ENCODE measurements around the gene P2RY1. TPM values are rescaled to one million over a fixed set of nuclear protein-coding genes. Genes with fewer than 3 reads are reported as not detected.
A peak's percentile ranks its signal among the peaks of the same experiment; 100 is the strongest.

Gene P2RY1
- total RNA-seq: 2.4 and 3.5 TPM in 2 replicates

- DNase-seq (ENCODE audit: low read depth, low spot score): peak; percentile 13
Observed at GRCh38 chr3:152834776-152835600, at the start of gene P2RY1. TSS of gene P2RY1 (plus strand) at chr3:152835131. CDS start at chr3:152835783, 652 bp downstream.

- no peak for DNase-seq (ENCODE audit: low read depth, low spot score)
Observed at GRCh38 chr3:152786977-152787681, 47.8 kb upstream of the P2RY1 start.

- DNase-seq (ENCODE audit: low read depth, low spot score): no peak
Observed at GRCh38 chr3:152790651-152791387, 44.1 kb upstream of the P2RY1 start.

- DNase-seq (ENCODE audit: low read depth, low spot score): no peak
Observed at GRCh38 chr3:152793969-152794368, 41.0 kb upstream of the P2RY1 start.

GRCh38 chr3:152797751-152798432 is 37.0 kb upstream of the P2RY1 start:
- DNase-seq (ENCODE audit: low read depth, low spot score): no peak

- DNase-seq (ENCODE audit: low read depth, low spot score): no peak
Observed at GRCh38 chr3:152811974-152812760, 22.8 kb upstream of the P2RY1 start.

GRCh38 chr3:152817400-152817799 is 17.5 kb upstream of the P2RY1 start:
- DNase-seq (ENCODE audit: low read depth, low spot score): no peak

GRCh38 chr3:152818027-152818426 is 16.9 kb upstream of the P2RY1 start:
- no peak for DNase-seq (ENCODE audit: low read depth, low spot score)

- DNase-seq (ENCODE audit: low read depth, low spot score): no peak
Observed at GRCh38 chr3:152823173-152823572, 11.8 kb upstream of the P2RY1 start.

GRCh38 chr3:152823781-152824180 is 11.2 kb upstream of the P2RY1 start:
- no peak for DNase-seq (ENCODE audit: low read depth, low spot score)

- DNase-seq (ENCODE audit: low read depth, low spot score): no peak
Observed at GRCh38 chr3:152825566-152825965, 9.4 kb upstream of the P2RY1 start.

GRCh38 chr3:152826476-152826875 is 8.5 kb upstream of the P2RY1 start:
- no peak for DNase-seq (ENCODE audit: low read depth, low spot score)

- no peak for DNase-seq (ENCODE audit: low read depth, low spot score)
Observed at GRCh38 chr3:152827313-152827712, 7.6 kb upstream of the P2RY1 start.

GRCh38 chr3:152828075-152828840 is 6.7 kb upstream of the P2RY1 start:
- no peak for DNase-seq (ENCODE audit: low read depth, low spot score)

GRCh38 chr3:152830245-152830644 is 4.7 kb upstream of the P2RY1 start:
- DNase-seq (ENCODE audit: low read depth, low spot score): no peak

GRCh38 chr3:152832046-152832445 is 2.9 kb upstream of the P2RY1 start:
- no peak for DNase-seq (ENCODE audit: low read depth, low spot score)

GRCh38 chr3:152833089-152833488 is 1.8 kb upstream of the P2RY1 start:
- DNase-seq (ENCODE audit: low read depth, low spot score): no peak

GRCh38 chr3:152834191-152834775 is 648 bp upstream of the P2RY1 start:
- DNase-seq (ENCODE audit: low read depth, low spot score): no peak

GRCh38 chr3:152835601-152836102 is 721 bp downstream of the P2RY1 start:
- DNase-seq (ENCODE audit: low read depth, low spot score): no peak
